Fibroblast of gingiva (primary cell): ENCODE measurements around the gene KIF26A.
"Not testable (repeated sequence)": the region's sequence is repeated elsewhere in the genome, so short reads cannot be mapped to it uniquely, and the experiment has no call there.

Experiments used
- DNase-seq: peaks from one replicate; pipeline ENCODE4 v3.0.0-alpha.2; 2011; ENCODE audit warnings: low read depth

Gene KIF26A

DNA sequence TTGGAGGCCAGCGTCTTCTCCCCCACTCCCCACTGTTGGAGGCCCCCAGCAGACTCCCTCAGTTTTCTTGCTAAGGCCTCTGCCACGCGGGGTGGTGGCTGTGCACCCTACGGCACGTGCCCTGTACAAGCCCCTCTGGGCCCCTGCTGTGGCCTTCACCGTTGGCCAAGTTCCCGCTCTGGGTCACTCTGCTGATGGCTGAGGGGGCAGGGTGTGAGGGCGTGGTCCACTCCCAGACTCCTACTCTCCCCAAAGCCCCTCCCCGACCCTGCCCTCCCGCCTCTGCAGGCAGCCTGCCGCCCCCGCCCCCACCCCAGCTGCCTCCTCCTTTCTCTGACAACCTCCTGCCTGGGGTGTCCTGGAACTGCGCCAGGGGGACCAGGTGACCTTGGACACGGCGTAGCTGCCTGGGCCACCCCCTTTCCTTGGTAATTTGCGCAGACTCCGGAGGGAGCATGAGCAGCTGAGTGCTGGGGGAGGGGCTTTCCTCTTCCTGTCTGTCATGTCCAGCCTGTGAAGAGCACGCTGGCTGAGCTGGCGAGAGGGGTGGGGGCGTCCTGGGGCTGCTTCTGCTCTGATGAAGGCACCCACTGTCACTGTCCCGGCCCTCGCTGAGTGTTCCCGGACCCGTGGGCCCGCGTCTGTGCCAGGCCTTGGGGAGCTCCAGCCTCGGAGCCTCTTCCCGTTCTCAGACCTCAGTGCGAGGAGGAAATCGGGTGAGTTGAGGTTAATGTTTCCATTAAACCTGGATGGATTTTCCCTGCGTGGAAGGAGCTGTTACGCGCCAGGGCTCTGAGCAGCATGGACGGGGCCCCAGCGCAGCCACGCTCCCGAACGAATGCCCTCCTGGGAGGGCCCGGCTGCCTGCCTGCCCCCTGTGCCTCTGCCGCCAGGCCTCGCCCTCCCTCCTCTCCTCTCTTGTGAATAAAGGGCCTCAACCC lies 85.0 kb downstream of the KIF26A start:
- DNase-seq, result no peak

DNA sequence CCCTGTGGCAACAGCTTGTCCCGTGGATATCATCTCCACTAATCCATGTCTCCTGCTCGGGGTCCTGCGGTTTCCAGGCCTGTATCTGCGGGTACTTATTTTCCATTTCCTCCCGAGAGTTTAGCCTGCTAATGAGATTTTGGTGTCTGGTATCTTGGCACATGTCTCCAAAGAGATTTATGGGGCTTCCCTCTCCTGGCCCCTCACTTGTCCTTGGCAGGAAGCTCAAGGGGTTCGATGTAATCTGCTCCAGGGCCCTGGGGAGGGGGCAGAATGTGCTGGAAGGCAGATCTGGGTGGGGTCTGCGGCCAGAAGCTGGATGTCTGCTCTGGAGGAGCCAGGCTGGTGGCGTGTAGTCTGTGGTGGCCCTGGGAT lies 85.7 kb downstream of the KIF26A start:
- no peak for DNase-seq

DNA sequence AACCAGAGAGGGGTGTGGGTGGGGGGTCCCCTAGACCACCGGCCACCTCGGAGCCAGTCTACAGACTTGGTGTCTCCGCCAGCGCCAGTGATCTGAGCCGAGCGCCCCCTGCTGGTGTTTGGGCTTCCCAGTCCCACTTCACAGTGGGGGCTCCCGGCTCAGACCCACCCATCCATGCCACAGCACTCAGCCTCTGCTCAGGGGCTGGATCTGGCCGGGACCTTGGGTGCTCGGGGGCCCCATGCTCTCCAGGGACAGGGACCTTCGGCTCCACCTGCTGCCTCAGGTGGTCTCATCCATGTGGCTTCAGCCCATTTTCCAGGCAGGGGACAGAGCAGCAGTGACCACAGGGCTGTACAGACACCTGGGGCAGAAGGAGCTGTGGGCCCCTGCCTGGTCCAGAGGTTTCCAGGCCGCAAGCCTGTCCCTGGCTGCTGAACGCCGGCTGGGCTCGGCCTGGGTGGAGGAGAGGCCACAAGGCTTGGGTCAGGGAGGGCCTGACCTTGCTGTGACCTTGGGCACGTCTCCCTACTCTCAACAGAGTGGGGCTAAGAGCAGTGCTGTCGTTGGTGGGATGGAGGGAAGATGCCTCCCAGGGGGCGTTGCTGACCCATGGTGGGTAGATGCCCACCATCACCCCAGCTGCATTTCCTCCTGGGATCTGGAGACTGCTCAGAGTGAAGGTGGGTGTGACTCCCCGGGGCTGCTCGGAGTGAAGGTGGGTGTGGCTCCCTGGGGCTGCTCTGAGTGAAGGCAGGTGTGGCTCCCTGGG lies 86.3 kb downstream of the KIF26A start:
- DNase-seq, result no peak

DNA sequence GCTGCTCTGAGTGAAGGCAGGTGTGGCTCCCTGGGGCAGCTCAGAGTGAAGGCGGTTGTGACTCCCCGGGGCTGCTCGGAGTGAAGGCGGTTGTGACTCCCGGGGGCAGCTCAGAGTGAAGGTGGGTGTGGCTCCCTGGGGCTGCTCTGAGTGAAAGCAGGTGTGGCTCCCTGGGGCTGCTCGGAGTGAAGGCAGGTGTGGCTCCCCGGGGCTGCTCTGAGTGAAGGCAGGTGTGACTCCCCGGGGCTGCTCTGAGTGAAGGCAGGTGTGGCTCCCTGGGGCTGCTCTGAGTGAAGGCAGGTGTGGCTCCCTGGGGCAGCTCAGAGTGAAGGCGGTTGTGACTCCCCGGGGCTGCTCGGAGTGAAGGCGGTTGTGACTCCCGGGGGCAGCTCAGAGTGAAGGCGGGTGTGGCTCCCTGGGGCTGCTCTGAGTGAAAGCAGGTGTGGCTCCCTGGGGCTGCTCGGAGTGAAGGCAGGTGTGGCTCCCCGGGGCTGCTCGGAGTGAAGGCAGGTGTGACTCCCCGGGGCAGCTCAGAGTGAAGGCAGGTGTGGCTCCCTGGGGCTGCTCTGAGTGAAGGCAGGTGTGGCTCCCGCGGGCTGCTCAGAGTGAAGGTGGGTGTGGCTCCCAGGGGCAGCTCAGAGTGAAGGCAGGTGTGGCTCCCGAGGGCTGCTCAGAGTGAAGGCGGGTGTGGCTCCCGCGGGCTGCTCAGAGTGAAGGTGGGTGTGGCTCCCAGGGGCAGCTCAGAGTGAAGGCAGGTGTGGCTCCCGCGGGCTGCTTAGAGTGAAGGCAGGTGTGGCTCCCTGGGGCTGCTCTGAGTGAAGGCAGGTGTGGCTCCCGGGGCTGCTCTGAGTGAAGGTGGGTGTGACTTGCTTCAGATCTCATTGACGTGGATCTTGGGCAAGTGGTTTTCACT lies 87.1 kb downstream of the KIF26A start:
- DNase-seq, result not testable (repeated sequence)

DNA sequence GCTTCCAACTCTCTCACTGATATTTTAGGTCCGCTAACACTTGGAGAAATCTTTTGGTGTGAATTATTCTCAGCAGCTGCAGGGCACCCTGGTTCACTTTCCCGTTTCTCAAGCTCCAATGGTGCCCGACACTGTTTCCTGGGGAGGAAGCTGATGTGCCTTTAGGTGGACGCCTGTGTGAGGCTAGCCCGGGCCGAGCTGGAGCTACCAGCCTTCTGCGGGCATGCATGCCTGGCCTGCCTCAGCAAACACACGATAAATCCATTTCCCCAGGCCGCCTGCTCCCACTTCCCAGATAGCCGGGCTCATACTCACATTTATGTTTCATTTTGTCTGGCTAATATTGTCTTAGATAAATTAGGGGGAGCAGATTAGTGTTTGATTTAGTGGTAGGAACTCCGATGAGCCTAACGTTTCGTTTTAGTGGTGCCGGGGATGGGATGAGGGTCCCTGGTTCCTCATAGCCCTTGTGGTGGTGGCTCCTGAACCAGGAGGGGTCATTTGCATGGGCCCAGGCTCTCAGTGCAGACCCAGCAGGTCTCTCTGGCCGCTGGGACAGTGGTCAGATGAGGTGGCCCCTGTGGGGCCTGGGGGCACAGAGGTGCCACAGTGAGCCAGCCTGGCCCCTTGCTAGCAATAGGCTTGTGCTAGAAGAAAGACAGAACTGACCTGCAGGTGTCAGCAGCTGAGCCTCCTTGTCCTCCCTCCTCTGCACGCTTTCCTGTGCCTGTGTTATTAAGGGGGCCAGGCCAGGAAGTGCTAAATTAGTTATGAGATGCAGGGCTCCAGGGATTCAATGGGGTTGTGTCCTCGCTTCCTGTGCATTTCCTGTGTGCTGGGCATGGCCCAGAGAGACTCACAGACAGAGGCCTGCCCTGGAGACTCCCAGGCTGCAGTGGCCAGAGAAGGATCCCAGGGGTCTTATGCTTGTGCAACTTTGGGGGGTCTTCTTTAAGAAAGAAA lies 88.3 kb downstream of the KIF26A start:
- DNase-seq, result no peak

DNA sequence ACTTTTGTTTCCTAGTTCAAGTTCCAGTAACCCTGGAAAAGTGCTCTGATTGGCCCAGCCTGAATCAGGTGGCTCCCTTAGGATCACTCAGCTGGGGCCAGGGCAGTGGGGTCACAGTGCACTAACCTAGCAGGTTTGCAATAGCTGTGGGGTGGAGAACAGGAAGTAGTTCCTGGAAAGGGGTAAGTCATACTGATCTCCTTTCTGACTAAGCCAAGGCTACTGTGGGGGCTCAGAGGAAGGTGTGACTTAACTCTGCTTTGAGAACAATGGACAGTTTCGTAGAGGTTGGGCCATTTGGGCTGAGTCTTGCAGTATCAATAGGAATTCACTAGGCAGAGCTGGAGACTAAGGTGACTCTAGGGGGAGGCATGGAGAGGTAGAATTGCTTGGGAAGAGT lies 89.4 kb downstream of the KIF26A start:
- no peak for DNase-seq

DNA sequence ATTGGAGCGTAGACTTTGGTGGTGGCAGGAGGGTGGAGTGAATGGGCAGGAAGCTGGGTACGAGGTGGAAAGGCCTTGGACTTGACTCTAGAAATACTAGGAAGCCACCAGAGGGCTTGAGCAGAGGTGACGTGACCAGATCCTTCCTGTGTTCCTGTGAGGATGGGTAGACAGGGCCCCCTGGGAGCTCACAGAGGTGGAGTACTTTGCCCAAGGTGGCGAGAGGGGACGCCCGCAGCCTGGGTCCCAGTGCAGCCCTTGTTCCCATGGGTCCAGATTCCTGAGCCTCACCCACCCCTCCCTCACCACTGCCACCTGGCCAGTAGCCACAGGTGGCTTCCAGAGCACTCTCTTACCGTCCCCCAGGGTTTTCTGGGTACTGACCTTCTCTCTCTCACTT lies 89.8 kb downstream of the KIF26A start:
- DNase-seq, result no peak

DNA sequence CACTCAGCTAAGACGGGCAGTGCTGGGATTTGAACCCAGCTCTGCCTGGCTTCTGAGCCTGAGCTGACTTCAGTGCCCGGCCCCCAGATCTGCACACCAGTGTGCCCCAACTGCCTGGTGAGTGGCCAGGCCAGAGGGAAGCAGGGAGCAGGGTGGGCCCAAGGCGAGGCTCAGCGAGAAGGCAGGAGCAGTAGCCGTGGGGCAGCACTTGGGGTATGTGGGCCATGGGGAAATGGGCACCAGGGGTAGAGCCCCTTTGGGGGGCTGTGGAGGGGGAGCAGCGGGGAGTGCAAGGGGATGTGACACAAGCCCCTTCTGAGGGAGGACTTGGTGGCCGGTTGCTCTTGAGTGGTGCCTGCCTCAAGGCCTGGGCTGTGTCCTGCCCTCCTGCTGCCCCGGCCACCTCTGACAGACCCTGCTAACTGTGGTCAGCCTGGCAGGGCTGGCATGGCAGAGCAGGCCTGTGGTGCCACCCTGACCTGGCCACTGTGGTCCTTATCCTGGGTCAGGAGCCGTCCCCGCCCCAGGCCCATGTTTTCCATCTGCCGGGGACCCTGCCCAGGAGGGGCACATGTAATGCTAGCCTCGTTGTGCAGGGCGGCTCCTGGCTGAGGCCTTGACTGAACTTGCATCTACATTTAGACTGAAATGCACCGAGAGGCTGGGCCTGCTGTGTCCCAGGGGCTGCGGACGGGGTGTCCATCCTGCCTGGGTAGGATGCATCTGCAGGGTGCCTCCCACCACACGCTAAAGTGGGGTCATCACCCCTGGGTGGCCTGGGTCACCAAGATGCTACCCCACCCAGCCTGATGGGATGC lies 90.5 kb downstream of the KIF26A start:
- no peak for DNase-seq

DNA sequence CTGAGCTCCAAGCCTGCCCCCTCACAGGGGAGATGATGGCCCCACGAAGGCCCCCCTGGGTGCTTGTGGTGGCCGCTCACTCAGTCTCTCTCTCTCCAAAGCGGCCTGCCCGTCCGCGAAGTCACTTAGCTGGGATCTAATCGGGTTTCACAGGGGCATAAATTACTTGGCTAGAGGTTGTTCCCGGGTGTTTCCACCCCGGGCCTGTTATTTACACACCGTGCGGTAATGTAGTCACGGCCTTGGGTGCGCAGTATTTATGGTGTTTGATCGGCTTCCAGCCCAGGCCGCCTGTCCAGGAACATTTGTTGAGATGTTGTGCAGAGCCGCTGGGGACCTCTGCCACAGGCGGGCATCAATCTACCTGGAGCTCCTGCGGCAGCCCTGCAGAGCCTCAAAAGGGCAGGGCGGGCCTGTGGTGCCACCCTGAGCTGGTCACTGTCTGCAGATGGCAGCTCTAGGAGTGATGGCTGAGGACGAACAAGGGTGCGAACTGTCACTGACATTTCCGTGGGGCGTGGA lies 91.2 kb downstream of the KIF26A start:
- no peak for DNase-seq

DNA sequence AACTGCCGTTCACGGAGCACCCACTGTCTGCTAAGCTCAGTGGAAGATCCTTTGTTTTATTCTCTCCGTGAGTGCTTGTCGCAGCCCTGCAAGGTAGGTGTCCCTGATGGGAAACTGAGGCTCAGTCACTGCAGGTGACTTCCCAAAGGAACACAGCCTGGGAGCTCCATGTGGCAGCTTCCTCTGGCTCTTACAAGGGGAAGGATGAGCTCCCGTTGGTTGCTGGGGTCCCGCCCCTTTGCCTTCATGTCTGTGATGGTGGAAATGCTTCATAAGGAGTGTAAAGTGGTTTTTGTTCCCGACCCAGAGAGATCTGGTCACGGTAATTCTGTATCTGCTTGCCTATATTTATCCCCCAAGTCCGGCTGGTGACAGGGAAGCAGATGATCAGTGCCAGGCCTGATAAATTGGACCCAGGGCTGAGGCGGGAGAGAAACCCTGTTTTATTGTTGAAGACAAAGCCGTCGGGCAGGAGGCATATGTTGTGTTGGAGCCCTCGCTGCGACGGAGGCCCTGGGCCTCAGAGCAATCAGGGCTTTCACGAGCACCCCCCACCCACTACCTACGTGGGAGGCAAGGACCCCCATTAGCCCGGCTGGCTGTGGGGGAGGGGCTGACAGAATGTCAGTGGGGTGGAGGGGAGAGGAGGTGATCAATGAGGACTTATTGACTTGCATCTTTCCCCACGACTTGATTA lies 91.9 kb downstream of the KIF26A start:
- DNase-seq, result no peak
